DND-41 (cell line): Measurements from ENCODE around the gene CFAP61.

Source experiments
- CTCF ChIP-seq: IDR thresholded peaks from 2 replicates; pipeline ENCODE4 v1.5.1; 2012; ENCODE audit warnings: borderline replicate concordance, low read length, moderate library complexity, mild to moderate bottlenecking; ENCODE audit not compliant: poor library complexity, severe bottlenecking; ENCODE audit errors: extremely low read depth
- EZH2 ChIP-seq: IDR thresholded peaks from 3 replicates; pipeline ENCODE4 v1.6.1; 2012; ENCODE audit warnings: borderline replicate concordance, low read depth, mild to moderate bottlenecking, moderate library complexity, low read length, inconsistent platforms; ENCODE audit not compliant: severe bottlenecking

DNA sequence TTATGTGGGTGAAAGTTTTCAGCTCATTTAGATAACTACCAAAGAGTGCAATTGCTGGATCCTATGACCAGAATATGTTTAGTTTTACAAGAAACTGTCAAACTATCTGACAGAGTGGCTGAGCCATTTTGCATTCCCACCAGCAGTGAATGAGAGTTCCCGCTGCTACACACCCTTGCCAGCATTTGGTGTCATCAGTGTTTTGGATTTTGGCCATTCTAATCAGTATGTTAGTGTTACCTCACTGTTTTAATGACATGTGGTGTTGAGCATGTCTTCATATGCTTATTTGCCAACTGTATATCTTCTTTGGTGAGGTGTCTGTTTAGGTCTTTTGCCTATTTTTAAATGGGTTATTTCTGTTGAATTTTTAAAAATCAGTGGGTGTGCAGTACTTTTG lies 120.9 kb downstream of the CFAP61 start:
- no peak for TF ChIP-seq CTCF
- no peak for TF ChIP-seq EZH2
